MG63 (cell line): ENCODE data around the gene PRR22. TPM values are rescaled to one million over a fixed set of nuclear protein-coding genes. Genes with fewer than 3 reads are reported as not detected.

Experiments used
- DNase-seq: peaks from one replicate; pipeline ENCODE4 v3.0.0-alpha.2; 2020
- H3K27me3 ChIP-seq: fragments of 250-450 bp; sonication (Bioruptor Pico); 2 replicates; pipeline ENCODE4 v1.5.1; 2020; ENCODE audit warnings: mild to moderate bottlenecking, moderate library complexity
- H3K36me3 ChIP-seq: fragments of 250-450 bp; sonication (Bioruptor Pico); 2 replicates; pipeline ENCODE4 v1.5.1; 2020; ENCODE audit warnings: mild to moderate bottlenecking, moderate library complexity
- H3K4me3 ChIP-seq: fragments of 250-450 bp; sonication (Bioruptor Pico); 2 replicates; pipeline ENCODE4 v1.5.1; 2020; ENCODE audit warnings: mild to moderate bottlenecking, moderate library complexity
- H3K9me3 ChIP-seq: fragments of 250-450 bp; sonication (Bioruptor Pico); 2 replicates; pipeline ENCODE4 v1.5.1; 2020; ENCODE audit warnings: mild to moderate bottlenecking, moderate library complexity
- total RNA-seq: library from RNA; depleted of rRNA; stranded (reverse); fragments of >200 nt; shearing (Covaris generic); gene quantifications from 2 replicates; pipeline ENCODE4 v1.2.3, GENCODE V29; 2014; ENCODE audit warnings: low replicate concordance

Gene PRR22
- total RNA-seq, 1 experiment from 2014 or later = 3.6 TPM

- H3K9me3 ChIP-seq = no peaks in the 10 kb centered on the region
- no peak overlapping the region for H3K4me3 ChIP-seq
- DNase-seq = no peak
- H3K27me3 ChIP-seq = no peaks in the 10 kb centered on the region
- H3K36me3 ChIP-seq = no peaks in the 10 kb centered on the region
Measured at GRCh38 chr19:5820785-5821184, 36.2 kb upstream of the PRR22 start.

- DNase-seq = no peak
- H3K9me3 ChIP-seq = no peaks in the 10 kb centered on the region
- no peaks in the 10 kb centered on the region for H3K36me3 ChIP-seq
- H3K27me3 ChIP-seq = no peaks in the 10 kb centered on the region
- H3K4me3 ChIP-seq = no peak overlapping the region
Measured at GRCh38 chr19:5818594-5818993, 34.0 kb upstream of the PRR22 start.

GRCh38 chr19:5817218-5817617 lies 32.7 kb upstream of the PRR22 start:
- DNase-seq = no peak
- Histone ChIP-seq H3K4me3 (no peak overlapping the region), H3K27me3 (no peaks in the 10 kb centered on the region), H3K36me3 (no peaks in the 10 kb centered on the region), H3K9me3 (no peaks in the 10 kb centered on the region)

GRCh38 chr19:5814852-5815246 lies 30.3 kb upstream of the PRR22 start:
- no peak for DNase-seq
- Histone ChIP-seq H3K36me3 (no peaks in the 10 kb centered on the region), H3K9me3 (no peaks in the 10 kb centered on the region), H3K27me3 (no peaks in the 10 kb centered on the region), H3K4me3 (no peak overlapping the region)

- no peaks in the 10 kb centered on the region for H3K27me3 ChIP-seq
- no peak for DNase-seq
- no peak overlapping the region for H3K4me3 ChIP-seq
- no peaks in the 10 kb centered on the region for H3K9me3 ChIP-seq
- H3K36me3 ChIP-seq = no peaks in the 10 kb centered on the region
Measured at GRCh38 chr19:5814123-5814851, 29.7 kb upstream of the PRR22 start.

- H3K27me3 ChIP-seq = no peaks in the 10 kb centered on the region; the same call in 1 of the 2 replicates
- no peak overlapping the region for H3K4me3 ChIP-seq
- no peaks in the 10 kb centered on the region for H3K36me3 ChIP-seq
- no peak for DNase-seq
- H3K9me3 ChIP-seq = no peaks in the 10 kb centered on the region
Measured at GRCh38 chr19:5811117-5811516, 26.6 kb upstream of the PRR22 start.

GRCh38 chr19:5809469-5809868 lies 24.9 kb upstream of the PRR22 start:
- H3K9me3 ChIP-seq = no peaks in the 10 kb centered on the region
- no peak for DNase-seq
- no peak overlapping the region for H3K4me3 ChIP-seq
- H3K27me3 ChIP-seq = peaks cover 6% of the 10 kb centered on the region; the same call in 1 of the 2 replicates
- no peaks in the 10 kb centered on the region for H3K36me3 ChIP-seq

GRCh38 chr19:5809053-5809452 lies 24.5 kb upstream of the PRR22 start:
- H3K27me3 ChIP-seq = peaks cover 10% of the 10 kb centered on the region; the same call in 1 of the 2 replicates
- H3K36me3 ChIP-seq = no peaks in the 10 kb centered on the region
- H3K4me3 ChIP-seq = no peak overlapping the region
- no peaks in the 10 kb centered on the region for H3K9me3 ChIP-seq
- no peak for DNase-seq

GRCh38 chr19:5808120-5808816 lies 23.7 kb upstream of the PRR22 start:
- Histone ChIP-seq H3K27me3 (peaks cover 10% of the 10 kb centered on the region; the same call in 1 of the 2 replicates), H3K36me3 (no peaks in the 10 kb centered on the region), H3K9me3 (no peaks in the 10 kb centered on the region), H3K4me3 (no peak overlapping the region)
- no peak for DNase-seq

GRCh38 chr19:5806905-5807304 lies 22.4 kb upstream of the PRR22 start:
- no peak overlapping the region for H3K4me3 ChIP-seq
- no peaks in the 10 kb centered on the region for H3K36me3 ChIP-seq
- H3K9me3 ChIP-seq = no peaks in the 10 kb centered on the region
- no peak for DNase-seq
- H3K27me3 ChIP-seq = peaks cover 10% of the 10 kb centered on the region; the same call in 1 of the 2 replicates

- DNase-seq = no peak
- H3K27me3 ChIP-seq = peaks cover 10% of the 10 kb centered on the region; the same call in 1 of the 2 replicates
- no peaks in the 10 kb centered on the region for H3K9me3 ChIP-seq
- H3K4me3 ChIP-seq = no peak overlapping the region
- H3K36me3 ChIP-seq = no peaks in the 10 kb centered on the region
Measured at GRCh38 chr19:5806133-5806489, 21.6 kb upstream of the PRR22 start.

- DNase-seq = peak; percentile 50
- Histone ChIP-seq H3K4me3 (no peak overlapping the region), H3K9me3 (no peaks in the 10 kb centered on the region), H3K36me3 (no peaks in the 10 kb centered on the region), H3K27me3 (peaks cover 10% of the 10 kb centered on the region; the same call in 1 of the 2 replicates)
Measured at GRCh38 chr19:5805462-5806132, 21.1 kb upstream of the PRR22 start.

- Histone ChIP-seq H3K27me3 (peaks cover 10% of the 10 kb centered on the region; the same call in 1 of the 2 replicates), H3K4me3 (peak within 1 kb of the TSS; percentile 24), H3K36me3 (no peaks in the 10 kb centered on the region), H3K9me3 (no peaks in the 10 kb centered on the region)
- DNase-seq = no peak
Measured at GRCh38 chr19:5804516-5805461, 20.2 kb upstream of the PRR22 start, which contains the start of gene NRTN. Gene NRTN, plus strand, starts transcription at chr19:5805067. Its CDS starts 19,099 bp downstream, at chr19:5824166.

- no peaks in the 10 kb centered on the region for H3K36me3 ChIP-seq
- H3K4me3 ChIP-seq = peak overlapping the region; percentile 24
- no peaks in the 10 kb centered on the region for H3K9me3 ChIP-seq
- peak; percentile 83 for DNase-seq
- H3K27me3 ChIP-seq = peaks cover 10% of the 10 kb centered on the region; the same call in 1 of the 2 replicates
Measured at GRCh38 chr19:5803752-5804515, 19.4 kb upstream of the PRR22 start.

GRCh38 chr19:5803441-5803751 lies 18.9 kb upstream of the PRR22 start:
- no peaks in the 10 kb centered on the region for H3K9me3 ChIP-seq
- H3K36me3 ChIP-seq = no peaks in the 10 kb centered on the region
- DNase-seq = no peak
- no peak overlapping the region; the same call in 1 of the 2 replicates for H3K4me3 ChIP-seq
- peaks cover 10% of the 10 kb centered on the region; the same call in 1 of the 2 replicates for H3K27me3 ChIP-seq
